Progenitor cell of endocrine pancreas (in vitro differentiated cells): ENCODE data around the gene KCNIP4. TPM values are rescaled to one million over a fixed set of nuclear protein-coding genes. Genes with fewer than 3 reads are reported as not detected.

Experiments
- DNase-seq: peaks from one replicate; pipeline ENCODE4 v3.0.0; 2021; ENCODE audit warnings: low spot score; ENCODE audit not compliant: unreplicated experiment
- H3K27ac Mint-ChIP-seq: 2 replicates; pipeline ENCODE4 v1.8.0; 2021; ENCODE audit warnings: mild to moderate bottlenecking, moderate library complexity, mixed read lengths
- H3K27me3 Mint-ChIP-seq: 2 replicates; pipeline ENCODE4 v1.8.0; 2021; ENCODE audit warnings: mixed read lengths
- H3K36me3 Mint-ChIP-seq: 2 replicates; pipeline ENCODE4 v1.8.0; 2022; ENCODE audit warnings: mixed read lengths; ENCODE audit not compliant: insufficient read depth
- H3K4me1 Mint-ChIP-seq: 2 replicates; pipeline ENCODE4 v1.8.0; 2021; ENCODE audit warnings: low read depth, mixed read lengths
- H3K4me3 Mint-ChIP-seq: 2 replicates; pipeline ENCODE4 v1.8.0; 2021; ENCODE audit warnings: low read depth, mild to moderate bottlenecking, moderate library complexity, mixed read lengths
- H3K9me3 Mint-ChIP-seq: 2 replicates; pipeline ENCODE4 v1.8.0; 2021; ENCODE audit warnings: low read depth, mixed read lengths
- total RNA-seq: library from RNA; stranded (reverse); gene quantifications from 2 replicates; pipeline ENCODE4 v1.2.1, GENCODE V29; 2021
- TF ChIP-seq, protein P1 (sequence below): fragments of 200-600 bp; sonication (generic); IDR thresholded peaks from one replicate; pipeline ENCODE4 v1.5.0; 2021; ENCODE audit warnings: antibody characterized with exemption, mild to moderate bottlenecking; ENCODE audit not compliant: unreplicated experiment

KCNIP4 gene
- total RNA-seq, 1 donor from 2014 or later = 0.43 TPM

DNA sequence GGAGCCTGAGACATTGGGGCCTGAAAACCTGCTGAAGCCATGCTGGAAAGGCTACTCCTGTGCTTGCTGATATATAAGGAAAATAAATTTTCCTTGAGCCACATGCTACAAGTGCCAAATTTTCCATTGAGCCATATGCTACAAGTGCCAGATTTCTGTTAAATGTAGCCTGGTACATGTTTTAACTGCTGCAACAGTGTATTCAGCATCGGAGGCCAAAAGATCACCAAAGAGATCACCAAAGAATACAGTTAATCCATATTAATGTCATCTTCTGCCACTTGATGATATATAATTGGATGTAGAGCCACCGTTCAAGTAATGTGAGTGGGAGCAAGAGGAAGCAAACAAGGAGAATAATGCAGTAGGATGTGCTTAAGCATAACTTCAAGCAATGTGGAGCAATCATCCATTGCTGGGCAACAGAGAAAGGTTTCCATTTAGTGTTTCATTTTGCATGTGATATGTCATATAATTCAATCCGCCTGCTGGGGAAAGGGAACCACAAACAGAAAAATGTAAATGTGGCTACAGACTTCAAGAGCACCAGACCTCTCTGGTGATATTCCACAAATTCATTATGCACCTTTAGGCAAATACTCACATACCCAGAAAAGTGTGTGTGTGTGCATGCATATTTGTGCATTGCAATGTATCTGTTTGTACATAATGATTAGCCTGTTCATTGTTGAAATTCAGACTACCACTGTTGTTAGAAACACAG lies 295.9 kb downstream of the KCNIP4 start:
- TF ChIP-seq, protein P1, sequence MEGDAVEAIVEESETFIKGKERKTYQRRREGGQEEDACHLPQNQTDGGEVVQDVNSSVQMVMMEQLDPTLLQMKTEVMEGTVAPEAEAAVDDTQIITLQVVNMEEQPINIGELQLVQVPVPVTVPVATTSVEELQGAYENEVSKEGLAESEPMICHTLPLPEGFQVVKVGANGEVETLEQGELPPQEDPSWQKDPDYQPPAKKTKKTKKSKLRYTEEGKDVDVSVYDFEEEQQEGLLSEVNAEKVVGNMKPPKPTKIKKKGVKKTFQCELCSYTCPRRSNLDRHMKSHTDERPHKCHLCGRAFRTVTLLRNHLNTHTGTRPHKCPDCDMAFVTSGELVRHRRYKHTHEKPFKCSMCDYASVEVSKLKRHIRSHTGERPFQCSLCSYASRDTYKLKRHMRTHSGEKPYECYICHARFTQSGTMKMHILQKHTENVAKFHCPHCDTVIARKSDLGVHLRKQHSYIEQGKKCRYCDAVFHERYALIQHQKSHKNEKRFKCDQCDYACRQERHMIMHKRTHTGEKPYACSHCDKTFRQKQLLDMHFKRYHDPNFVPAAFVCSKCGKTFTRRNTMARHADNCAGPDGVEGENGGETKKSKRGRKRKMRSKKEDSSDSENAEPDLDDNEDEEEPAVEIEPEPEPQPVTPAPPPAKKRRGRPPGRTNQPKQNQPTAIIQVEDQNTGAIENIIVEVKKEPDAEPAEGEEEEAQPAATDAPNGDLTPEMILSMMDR = no peak
- no peak overlapping the region for H3K27ac Mint-ChIP-seq
- H3K27me3 Mint-ChIP-seq = no peaks in the 10 kb centered on the region
- no peak overlapping the region for H3K4me3 Mint-ChIP-seq
- H3K9me3 Mint-ChIP-seq = no peaks in the 10 kb centered on the region
- no peaks in the 10 kb centered on the region for H3K36me3 Mint-ChIP-seq
- H3K4me1 Mint-ChIP-seq = peaks cover 17% of the 10 kb centered on the region
- no peak for DNase-seq

DNA sequence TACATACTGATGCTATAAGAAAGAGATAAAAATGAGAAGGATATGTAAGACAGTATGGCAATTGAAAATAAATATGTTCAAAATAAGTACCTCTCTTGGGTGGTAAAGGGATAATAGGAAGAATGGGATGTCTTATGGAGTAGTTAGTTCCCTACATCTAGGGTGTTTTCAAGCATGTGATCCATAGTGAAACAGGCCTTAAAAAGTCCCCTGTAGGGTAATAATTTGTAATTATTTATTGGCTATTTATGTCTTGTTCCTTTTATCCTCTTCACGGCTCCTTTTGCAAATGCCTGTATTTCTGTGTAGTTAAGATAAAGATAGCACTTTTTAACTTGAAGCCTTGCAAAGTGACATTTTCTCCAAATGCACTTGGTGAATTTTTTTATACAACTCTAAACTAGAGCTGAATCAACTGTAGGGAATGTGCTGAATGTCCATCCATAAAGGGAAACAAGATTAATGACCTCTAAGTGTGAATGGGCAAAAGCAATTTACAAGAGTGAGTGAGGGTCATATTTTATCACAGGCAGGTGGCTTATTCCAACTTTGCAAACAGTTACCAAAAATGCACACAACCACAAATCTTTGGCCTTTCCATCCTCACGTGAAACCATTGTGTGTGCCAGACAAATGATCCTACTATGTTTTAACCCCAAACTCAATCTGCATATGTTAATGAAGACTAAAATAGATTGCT lies 299.0 kb downstream of the KCNIP4 start:
- H3K27me3 Mint-ChIP-seq = no peaks in the 10 kb centered on the region
- no peak overlapping the region for H3K27ac Mint-ChIP-seq
- TF ChIP-seq, protein P1 = no peak
- DNase-seq = no peak
- no peak overlapping the region for H3K4me3 Mint-ChIP-seq
- no peaks in the 10 kb centered on the region for H3K36me3 Mint-ChIP-seq
- no peaks in the 10 kb centered on the region for H3K9me3 Mint-ChIP-seq
- peaks cover 12% of the 10 kb centered on the region for H3K4me1 Mint-ChIP-seq

DNA sequence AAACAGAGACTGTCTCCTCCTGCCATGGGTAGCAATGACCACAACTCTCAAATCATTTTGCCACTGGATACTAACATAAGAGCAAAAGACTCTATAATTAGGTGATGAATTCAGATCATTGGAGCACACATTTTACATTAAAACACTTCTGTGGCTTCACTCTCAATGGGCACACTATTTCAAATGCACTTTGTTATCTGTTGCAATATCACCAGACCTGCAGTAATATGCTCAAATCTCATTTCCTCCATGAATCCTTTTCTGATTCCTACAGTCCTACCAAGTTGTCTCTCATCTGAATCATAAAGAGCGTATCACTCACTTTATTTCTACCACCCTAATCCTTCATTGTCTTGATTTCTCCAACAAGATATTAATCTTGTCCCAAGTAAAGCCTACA lies 302.8 kb downstream of the KCNIP4 start:
- DNase-seq = no peak
- Mint-ChIP-seq H3K4me1 (peaks cover 12% of the 10 kb centered on the region), H3K4me3 (no peak overlapping the region), H3K36me3 (no peaks in the 10 kb centered on the region), H3K27ac (no peak overlapping the region), H3K27me3 (no peaks in the 10 kb centered on the region), H3K9me3 (no peaks in the 10 kb centered on the region)
- TF ChIP-seq, protein P1 = no peak

DNA sequence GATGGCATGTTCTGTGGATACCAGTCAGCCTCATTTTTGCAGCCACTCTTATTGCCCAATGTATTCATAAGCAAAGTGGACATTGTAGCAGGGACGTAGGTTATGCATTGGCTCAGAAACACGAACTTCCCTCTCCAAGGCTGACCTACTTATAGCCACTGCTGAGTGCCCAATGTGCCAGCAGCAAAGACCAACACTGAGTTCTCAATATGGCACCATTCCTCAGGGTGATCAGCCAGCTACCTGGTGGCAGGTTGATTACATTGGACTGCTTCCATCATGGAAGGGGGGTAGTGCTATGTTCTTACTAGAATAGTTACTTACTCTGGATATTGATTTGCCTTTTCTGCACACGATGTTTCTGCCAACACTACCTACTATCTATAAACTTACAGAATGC lies 306.9 kb downstream of the KCNIP4 start:
- Mint-ChIP-seq H3K4me3 (no peak overlapping the region), H3K36me3 (no peaks in the 10 kb centered on the region), H3K27me3 (no peaks in the 10 kb centered on the region), H3K27ac (no peak overlapping the region), H3K4me1 (no peaks in the 10 kb centered on the region), H3K9me3 (no peaks in the 10 kb centered on the region)
- TF ChIP-seq, protein P1 = no peak
- no peak for DNase-seq

DNA sequence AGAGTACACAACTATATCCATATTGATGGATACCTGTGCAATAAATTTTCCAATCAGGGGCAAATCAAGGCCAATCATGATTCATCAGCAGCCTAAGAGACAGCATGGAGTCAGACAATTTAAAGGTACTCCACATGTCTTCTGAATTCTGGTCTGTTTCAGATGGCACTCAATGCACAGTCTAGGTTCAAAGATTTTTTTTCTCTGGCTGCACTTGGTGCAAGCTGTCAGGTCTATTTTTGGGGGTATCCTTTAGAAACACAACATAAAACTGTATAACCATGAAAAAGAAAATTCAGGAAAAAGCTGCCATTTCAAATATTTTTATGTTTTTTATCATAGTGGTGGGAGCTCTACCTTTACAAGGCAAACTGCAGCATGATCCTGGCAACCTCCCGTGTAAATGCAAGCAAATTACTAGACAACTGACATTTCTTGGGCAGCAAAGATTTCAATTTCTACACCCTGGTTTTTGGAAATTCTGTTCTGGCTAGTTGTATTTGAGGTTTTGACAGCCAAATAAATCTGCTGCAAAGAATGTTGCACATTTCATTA lies 310.3 kb downstream of the KCNIP4 start:
- no peaks in the 10 kb centered on the region for H3K9me3 Mint-ChIP-seq
- H3K27ac Mint-ChIP-seq = no peak overlapping the region
- no peaks in the 10 kb centered on the region for H3K27me3 Mint-ChIP-seq
- H3K36me3 Mint-ChIP-seq = no peaks in the 10 kb centered on the region
- TF ChIP-seq, protein P1 = no peak
- DNase-seq = no peak
- no peaks in the 10 kb centered on the region for H3K4me1 Mint-ChIP-seq
- H3K4me3 Mint-ChIP-seq = no peak overlapping the region
